Retinal pigment epithelial cell (primary cell): ENCODE results near the gene SYT14.

Source experiments
- DNase-seq: peaks from one replicate; pipeline ENCODE4 v3.0.0-alpha.2; 2010; ENCODE audit warnings: low read depth
- H3K4me3 ChIP-seq: 2 replicates; pipeline ENCODE4 v1.5.1; 2011; ENCODE audit warnings: mild to moderate bottlenecking, low read length, control low read depth, moderate library complexity
- TF ChIP-seq, protein P1 (sequence below): conservative IDR thresholded peaks from 2 replicates; pipeline ENCODE4 v1.5.1; 2011; ENCODE audit warnings: low read depth, low read length, control low read depth, inconsistent platforms

SYT14 gene

DNA sequence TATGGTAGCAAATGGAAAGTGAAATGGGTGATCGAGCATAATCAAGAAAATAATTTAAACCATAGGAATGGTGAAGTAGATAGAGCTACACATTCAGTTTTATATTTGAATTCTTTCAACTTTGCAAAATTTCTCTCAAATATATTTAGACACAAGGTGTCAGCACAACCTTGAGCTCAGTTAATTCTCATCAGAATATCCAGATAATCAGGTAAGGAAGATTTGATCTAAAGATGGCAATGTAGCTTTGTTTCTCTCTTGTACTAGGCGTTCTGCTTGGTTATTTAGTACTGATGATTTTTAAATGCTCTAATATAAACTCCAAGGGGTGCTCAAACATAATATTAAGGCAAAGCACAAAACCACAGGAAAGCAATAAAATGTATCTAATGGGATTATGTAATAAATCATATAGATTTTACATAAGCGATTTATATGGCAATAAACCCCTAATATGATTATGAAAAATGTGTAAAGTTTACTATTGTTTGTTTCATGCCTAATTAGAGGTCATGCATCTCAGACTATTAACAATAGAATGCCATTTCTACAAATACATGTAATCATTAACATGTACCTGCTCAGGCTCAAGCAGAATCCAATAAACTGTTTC is 262.2 kb downstream of the SYT14 start:
- no peak overlapping the region for H3K4me3 ChIP-seq
- TF ChIP-seq, protein P1, sequence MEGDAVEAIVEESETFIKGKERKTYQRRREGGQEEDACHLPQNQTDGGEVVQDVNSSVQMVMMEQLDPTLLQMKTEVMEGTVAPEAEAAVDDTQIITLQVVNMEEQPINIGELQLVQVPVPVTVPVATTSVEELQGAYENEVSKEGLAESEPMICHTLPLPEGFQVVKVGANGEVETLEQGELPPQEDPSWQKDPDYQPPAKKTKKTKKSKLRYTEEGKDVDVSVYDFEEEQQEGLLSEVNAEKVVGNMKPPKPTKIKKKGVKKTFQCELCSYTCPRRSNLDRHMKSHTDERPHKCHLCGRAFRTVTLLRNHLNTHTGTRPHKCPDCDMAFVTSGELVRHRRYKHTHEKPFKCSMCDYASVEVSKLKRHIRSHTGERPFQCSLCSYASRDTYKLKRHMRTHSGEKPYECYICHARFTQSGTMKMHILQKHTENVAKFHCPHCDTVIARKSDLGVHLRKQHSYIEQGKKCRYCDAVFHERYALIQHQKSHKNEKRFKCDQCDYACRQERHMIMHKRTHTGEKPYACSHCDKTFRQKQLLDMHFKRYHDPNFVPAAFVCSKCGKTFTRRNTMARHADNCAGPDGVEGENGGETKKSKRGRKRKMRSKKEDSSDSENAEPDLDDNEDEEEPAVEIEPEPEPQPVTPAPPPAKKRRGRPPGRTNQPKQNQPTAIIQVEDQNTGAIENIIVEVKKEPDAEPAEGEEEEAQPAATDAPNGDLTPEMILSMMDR, result no peak
- DNase-seq, result no peak

DNA sequence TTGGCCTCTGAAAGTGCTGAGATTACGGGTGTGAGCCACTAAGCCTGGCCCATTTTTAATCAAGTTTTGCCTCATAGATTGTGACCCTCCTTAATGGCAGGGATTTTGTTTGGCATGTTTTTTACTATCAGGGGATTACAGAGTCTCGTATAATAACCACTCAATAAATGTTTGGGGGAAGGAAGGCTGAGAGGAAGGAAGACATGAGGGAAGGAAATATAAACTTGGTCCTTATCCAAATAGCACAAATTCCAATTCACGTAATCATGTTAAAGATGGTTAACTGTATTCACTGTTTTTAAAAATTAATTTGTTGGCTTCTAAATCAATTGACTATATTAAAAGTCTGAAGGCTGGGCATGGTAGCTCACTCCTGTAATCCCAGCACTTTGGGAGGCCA is 263.7 kb downstream of the SYT14 start:
- peak; percentile 1 for DNase-seq
- TF ChIP-seq, protein P1, result no peak
- H3K4me3 ChIP-seq, result no peak overlapping the region

DNA sequence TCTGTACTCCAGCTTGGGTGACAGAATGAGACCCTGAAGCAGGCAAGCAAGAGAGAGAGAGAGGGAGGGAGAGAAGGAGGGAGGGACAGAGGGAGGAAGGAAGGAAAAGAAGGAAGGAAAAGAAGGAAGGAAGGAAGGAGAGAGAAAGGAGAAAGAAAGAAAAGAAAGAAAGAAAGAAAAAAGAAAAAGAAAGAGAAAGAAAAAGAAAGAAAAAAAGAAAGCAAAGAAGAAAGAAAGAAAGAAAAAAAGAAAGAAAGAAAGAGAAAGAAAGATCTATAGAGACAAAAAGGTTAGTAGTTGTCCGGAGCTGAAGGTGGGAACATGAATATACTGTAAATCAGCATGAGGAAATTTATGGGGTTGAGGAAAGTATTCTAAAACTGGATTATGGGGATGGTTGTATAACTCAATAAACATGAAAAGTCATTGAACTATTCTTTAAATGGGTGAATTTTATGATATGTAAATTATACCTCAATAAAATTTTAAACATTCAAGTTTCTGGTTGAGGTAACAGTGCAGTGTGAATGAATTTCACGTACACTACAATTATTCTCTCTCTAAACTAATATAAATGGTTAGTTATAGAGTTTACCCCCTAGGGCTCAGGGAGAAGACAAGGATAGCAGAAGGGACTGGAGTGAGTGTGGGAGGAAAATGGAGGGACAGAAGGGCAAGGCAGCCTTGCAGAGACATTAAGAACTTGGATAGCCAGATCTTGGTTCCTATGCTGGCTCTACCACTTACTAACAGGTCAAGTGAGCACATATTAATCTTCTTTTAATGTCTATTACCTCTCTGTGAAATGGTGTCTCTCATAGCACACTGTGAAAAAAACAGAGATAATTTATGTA is 269.8 kb downstream of the SYT14 start:
- TF ChIP-seq, protein P1, result no peak
- DNase-seq, result no peak
- H3K4me3 ChIP-seq, result no peak overlapping the region

DNA sequence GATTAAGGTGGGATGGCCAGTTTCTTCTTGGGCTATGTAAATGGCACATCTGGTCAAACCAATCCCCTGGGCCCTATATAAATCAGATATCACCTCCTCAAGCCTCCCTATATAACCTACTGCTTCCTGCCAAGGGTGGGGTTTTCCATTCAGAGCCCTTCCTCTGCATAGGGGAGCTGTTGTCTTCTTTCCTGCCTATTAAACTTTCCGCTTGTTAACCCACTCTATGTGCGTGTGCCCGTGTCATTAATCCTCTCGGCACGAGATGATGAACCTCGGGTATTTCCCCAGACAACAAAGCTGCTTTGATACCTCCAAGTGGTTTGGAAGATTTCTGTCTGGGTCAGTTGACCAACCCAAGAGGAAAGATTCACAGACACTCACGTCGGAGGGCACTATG is 275.3 kb downstream of the SYT14 start:
- TF ChIP-seq, protein P1, result no peak
- no peak for DNase-seq
- no peak overlapping the region for H3K4me3 ChIP-seq

DNA sequence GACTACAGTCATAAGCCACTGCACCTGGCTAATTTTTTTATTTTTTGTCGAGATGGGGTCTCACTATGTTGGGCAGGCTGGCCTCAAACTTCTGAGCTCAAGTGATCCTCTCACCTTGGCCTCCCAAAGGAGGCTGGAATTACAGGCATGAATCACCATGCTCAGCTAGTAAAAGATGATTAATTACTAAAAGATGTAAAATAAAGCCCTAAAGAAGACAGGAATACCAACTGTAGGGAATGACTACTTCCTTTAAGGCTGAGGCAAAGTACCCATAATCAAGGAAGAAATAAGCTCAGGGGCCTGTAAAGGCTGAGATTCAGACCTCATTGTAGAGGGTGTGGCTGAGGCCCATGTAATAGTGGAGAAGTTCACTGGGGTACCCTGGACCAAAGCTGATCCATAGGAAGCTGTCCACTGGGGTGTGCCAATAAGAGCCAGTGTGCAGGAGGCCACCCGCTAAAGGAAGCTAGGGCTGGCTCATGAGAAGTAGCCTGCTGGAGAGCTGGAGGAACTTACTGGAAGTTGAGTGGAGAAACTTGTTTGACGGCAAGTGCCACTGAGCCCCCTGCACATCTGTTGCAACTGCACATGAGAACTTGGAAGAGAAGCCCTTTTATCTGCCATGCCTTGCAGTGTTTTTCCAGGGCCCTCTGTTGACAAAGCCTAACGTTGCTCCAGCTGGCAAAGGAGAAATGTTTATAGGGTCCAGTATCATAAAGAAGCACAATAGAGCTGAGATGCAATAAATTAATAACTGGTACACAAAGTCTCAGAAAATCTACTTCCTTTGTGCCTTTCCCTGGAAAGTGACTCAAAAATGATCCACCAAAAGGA is 276.8 kb downstream of the SYT14 start:
- no peak for DNase-seq
- no peak overlapping the region for H3K4me3 ChIP-seq
- TF ChIP-seq, protein P1, result no peak

DNA sequence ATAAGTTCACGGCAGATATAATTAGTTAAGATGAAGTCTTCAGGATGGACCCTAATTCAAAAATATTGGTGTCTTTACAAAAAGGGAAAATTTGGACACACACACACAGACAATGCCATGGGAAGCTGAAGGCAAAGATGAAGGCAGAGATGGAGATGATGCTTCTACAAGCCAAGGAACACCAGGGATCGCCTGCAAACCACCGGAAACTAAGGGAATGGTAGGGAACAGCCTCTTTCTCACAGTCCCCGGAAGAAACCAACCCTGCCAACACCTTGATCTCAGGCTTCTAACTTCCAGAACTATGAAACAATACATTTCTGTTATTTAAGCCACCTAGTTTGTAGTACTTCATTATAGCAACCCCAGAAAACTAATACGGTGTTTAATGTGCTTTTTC is 279.5 kb downstream of the SYT14 start:
- H3K4me3 ChIP-seq, result no peak overlapping the region
- no peak for DNase-seq
- TF ChIP-seq, protein P1, result no peak
